ENCODE data around the gene RPE65. TPM values are rescaled to one million over a fixed set of nuclear protein-coding genes. Genes with fewer than 3 reads are reported as not detected.
"Not testable (repeated sequence)": the region's sequence is repeated elsewhere in the genome, so short reads cannot be mapped to it uniquely, and the experiment has no call there.

RPE65 gene
- total RNA-seq, 1 experiment from 2014 or later = not detected

- DNase-seq (ENCODE audit: low read depth); in situ Hi-C loops (cut with HindIII; ENCODE audit: low pct_unique_long_range_greater_than_20kb, low sequenced_read_pairs): not testable (repeated sequence)
Measured at GRCh38 chr1:68385798-68386524, 63.8 kb downstream of the RPE65 start.

- in situ Hi-C loops (cut with HindIII; ENCODE audit: low pct_unique_long_range_greater_than_20kb, low sequenced_read_pairs) = no loop called here
- peak; percentile 77 for DNase-seq (ENCODE audit: low read depth)
Measured at GRCh38 chr1:68384872-68385411, 64.8 kb downstream of the RPE65 start.

- peak; percentile 94 for DNase-seq (ENCODE audit: low read depth)
- in situ Hi-C loops (cut with HindIII; ENCODE audit: low pct_unique_long_range_greater_than_20kb, low sequenced_read_pairs) = no loop called here
Measured at GRCh38 chr1:68384321-68384813, 65.4 kb downstream of the RPE65 start.

- in situ Hi-C loops (cut with HindIII; ENCODE audit: low pct_unique_long_range_greater_than_20kb, low sequenced_read_pairs) = no loop called here
- no peak for DNase-seq (ENCODE audit: low read depth)
Measured at GRCh38 chr1:68383092-68383491, 66.7 kb downstream of the RPE65 start.

GRCh38 chr1:68379085-68379478 is 70.7 kb downstream of the RPE65 start:
- in situ Hi-C loops (cut with HindIII; ENCODE audit: low pct_unique_long_range_greater_than_20kb, low sequenced_read_pairs) = no loop called here
- no peak for DNase-seq (ENCODE audit: low read depth)

Other genes starting within 250 kb of the RPE65 start
- gene WLS, start 217.4 kb downstream of the RPE65 start, total RNA-seq (2014; rRNA removed; shearing (Covaris generic); ENCODE audit: low replicate concordance) = 3.2 TPM in 1 of 2 replicates, not detected in the other
- gene DEPDC1, start 47.1 kb upstream of the RPE65 start, total RNA-seq (2014; rRNA removed; shearing (Covaris generic); ENCODE audit: low replicate concordance) = 18.2 and 18.7 TPM in 2 replicates